A673 (cell line): ENCODE results near the gene XYLB. TPM values are rescaled to one million over a fixed set of nuclear protein-coding genes. Genes with fewer than 3 reads are reported as not detected.

Source experiments
- BruUV-seq: library from RNA; stranded (reverse); fragments of 400-500 nt; replicated peaks from 2 replicates; lab custom pipeline; 2021; lab: Mats Ljungman, UMichigan
- CTCF ChIA-PET: fragments of 300-600 bp; sonication (Branson Sonifier 250); formaldehyde crosslinking; loops from one replicate; lab custom pipeline; 2022; ENCODE audit warnings: antibody characterized with exemption; lab: Charles Lee
- POLR2A ChIA-PET: fragments of 300-600 bp; sonication (Branson Sonifier 250); formaldehyde crosslinking; loops from one replicate; lab custom pipeline; 2022; ENCODE audit warnings: antibody characterized with exemption; ENCODE audit not compliant: low non-redundant PET; lab: Charles Lee
- DNase-seq: peaks from one replicate; pipeline ENCODE4 v3.0.0-alpha.2; 2015; ENCODE audit warnings: low spot score
- H3K27ac ChIP-seq: fragments of 200-600 bp; sonication (generic); 2 replicates; pipeline ENCODE4 v1.5.1; 2016; ENCODE audit warnings: mixed run types, low read depth, mild to moderate bottlenecking, mixed read lengths, antibody characterized with exemption, low read length; ENCODE audit not compliant: poor library complexity, severe bottlenecking
- H3K27me3 ChIP-seq: fragments of 200-600 bp; sonication (generic); replicated peaks from 2 replicates; pipeline ENCODE4 v1.6.1; 2017; ENCODE audit warnings: mixed run types, low read depth, mild to moderate bottlenecking, mixed read lengths, antibody characterized with exemption, low read length; ENCODE audit not compliant: insufficient read depth, poor library complexity
- H3K36me3 ChIP-seq: fragments of 200-600 bp; sonication (generic); 2 replicates; pipeline ENCODE4 v1.6.1; 2016; ENCODE audit warnings: mixed run types, mild to moderate bottlenecking, mixed read lengths, antibody characterized with exemption, low read length; ENCODE audit not compliant: insufficient read depth, poor library complexity, severe bottlenecking
- H3K4me1 ChIP-seq: fragments of 200-600 bp; sonication (generic); 2 replicates; pipeline ENCODE4 v1.6.1; 2017; ENCODE audit warnings: mixed run types, mild to moderate bottlenecking, mixed read lengths, antibody characterized with exemption, low read length; ENCODE audit not compliant: insufficient read depth, poor library complexity, severe bottlenecking
- H3K4me3 ChIP-seq: fragments of 200-600 bp; sonication (generic); 2 replicates; pipeline ENCODE4 v1.5.1; 2016; ENCODE audit warnings: low read depth, mixed run types, mild to moderate bottlenecking, mixed read lengths, low read length; ENCODE audit not compliant: poor library complexity, severe bottlenecking
- H3K9me3 ChIP-seq: fragments of 200-600 bp; sonication (generic); 2 replicates; pipeline ENCODE4 v1.6.1; 2016; ENCODE audit warnings: mixed run types, low read depth, mild to moderate bottlenecking, mixed read lengths, antibody characterized with exemption, low read length; ENCODE audit not compliant: poor library complexity, severe bottlenecking
- EZH2 ChIP-seq: fragments of 200-600 bp; sonication (generic); IDR thresholded peaks from 2 replicates; pipeline ENCODE4 v1.6.1; 2017; ENCODE audit warnings: borderline replicate concordance, low read depth, mild to moderate bottlenecking, mixed read lengths, antibody characterized with exemption, low read length; ENCODE audit not compliant: poor library complexity, severe bottlenecking
- intact Hi-C: fragments of 100-400 bp; cut with micrococcal nuclease; formaldehyde crosslinking; loops from one replicate; pipeline ENCODE4 v1.10.0; 2022; ENCODE audit not compliant: unreplicated experiment
- total RNA-seq: library from RNA; stranded (reverse); gene quantifications from 2 replicates; pipeline ENCODE4 v1.2.3, GENCODE V29; 2021
- TF ChIP-seq, protein P1 (sequence below): fragments of 300-800, 200-600 bp; sonication (generic); conservative IDR thresholded peaks from 2 replicates; pipeline ENCODE4 v1.5.1; 2017; ENCODE audit warnings: low read depth, mild to moderate bottlenecking, antibody characterized with exemption, low read length, moderate library complexity, mixed read lengths

XYLB gene
- total RNA-seq, 1 experiment from 2014 or later = 3.6 TPM

DNA sequence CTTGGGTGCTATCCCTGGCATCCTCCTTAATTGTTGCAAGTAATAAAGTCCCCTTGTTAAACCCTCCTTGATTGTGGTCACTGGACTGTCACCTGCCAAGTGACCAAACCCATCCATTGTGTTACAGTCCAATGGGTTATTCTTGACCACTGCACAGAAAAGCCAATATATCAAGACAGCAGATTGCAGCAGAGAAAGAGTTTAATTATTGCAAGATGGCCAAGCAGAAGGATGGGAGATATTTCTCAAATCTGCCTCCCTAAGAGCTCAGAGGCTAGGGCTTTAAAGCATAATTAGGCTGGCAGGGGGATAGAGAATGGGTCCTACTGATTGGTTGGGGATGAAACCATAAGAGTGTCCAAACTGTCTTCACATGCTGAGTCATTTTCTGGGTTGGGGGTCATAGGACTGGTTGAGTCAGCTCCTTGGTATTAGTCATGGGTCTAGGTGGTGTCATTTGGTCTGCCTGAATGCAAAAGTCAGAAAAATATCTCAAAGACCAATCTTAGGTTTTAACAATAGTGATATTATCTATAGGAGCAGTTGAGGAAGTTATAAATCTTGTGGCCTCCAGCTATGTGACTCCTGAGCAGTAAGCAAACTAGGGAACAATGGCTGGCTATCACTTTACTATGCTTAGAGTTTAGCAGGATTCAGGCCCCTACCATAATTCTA is 19.1 kb upstream of the XYLB start:
- Histone ChIP-seq H3K4me3 (no peak overlapping the region), H3K27ac (no peak overlapping the region), H3K36me3 (no peaks in the 10 kb centered on the region), H3K27me3 (no peaks in the 10 kb centered on the region), H3K9me3 (no peaks in the 10 kb centered on the region), H3K4me1 (no peaks in the 10 kb centered on the region)
- no peak for DNase-seq
- CTCF ChIA-PET = no interaction called here
- POLR2A ChIA-PET = no interaction called here
- TF ChIP-seq EZH2 = no peak
- TF ChIP-seq, protein P1, sequence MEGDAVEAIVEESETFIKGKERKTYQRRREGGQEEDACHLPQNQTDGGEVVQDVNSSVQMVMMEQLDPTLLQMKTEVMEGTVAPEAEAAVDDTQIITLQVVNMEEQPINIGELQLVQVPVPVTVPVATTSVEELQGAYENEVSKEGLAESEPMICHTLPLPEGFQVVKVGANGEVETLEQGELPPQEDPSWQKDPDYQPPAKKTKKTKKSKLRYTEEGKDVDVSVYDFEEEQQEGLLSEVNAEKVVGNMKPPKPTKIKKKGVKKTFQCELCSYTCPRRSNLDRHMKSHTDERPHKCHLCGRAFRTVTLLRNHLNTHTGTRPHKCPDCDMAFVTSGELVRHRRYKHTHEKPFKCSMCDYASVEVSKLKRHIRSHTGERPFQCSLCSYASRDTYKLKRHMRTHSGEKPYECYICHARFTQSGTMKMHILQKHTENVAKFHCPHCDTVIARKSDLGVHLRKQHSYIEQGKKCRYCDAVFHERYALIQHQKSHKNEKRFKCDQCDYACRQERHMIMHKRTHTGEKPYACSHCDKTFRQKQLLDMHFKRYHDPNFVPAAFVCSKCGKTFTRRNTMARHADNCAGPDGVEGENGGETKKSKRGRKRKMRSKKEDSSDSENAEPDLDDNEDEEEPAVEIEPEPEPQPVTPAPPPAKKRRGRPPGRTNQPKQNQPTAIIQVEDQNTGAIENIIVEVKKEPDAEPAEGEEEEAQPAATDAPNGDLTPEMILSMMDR = no peak
- no TSS peak for BruUV-seq
- intact Hi-C loops = no loop called here

DNA sequence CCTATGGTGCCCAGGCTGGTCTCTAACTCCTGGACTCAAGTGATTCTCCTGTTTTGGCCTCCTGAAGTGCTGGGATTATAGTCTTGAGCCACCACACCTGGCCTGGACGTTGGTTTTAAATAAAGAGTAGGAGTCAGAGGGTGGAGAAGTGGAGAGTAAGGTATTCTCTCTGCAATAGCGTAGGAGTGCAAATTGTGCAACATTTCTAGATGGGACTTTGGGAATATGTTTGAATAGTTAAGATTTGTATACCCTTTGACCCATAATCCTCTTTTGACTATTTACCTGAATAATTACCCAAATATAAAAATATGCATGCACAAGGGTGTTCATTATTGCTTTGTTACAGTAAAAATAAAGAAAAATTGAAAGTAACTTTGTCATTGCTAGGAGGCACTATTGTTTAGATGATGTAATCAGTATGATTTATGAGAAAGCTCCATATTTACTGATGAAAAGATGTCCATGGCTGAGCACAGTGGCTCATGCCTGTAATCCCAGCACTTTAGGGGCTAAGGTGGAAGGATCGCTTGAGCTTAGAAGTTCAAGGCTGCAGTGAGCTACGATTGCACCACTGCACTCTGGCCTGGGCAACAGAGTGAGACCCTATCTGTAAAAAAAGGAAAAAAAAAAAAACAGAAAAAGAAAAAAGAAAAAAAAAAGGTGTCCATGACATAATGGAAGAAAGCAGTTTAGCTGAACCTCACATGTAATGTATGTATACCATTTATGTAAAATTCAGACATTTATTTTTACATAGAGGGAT is 15.1 kb upstream of the XYLB start:
- H3K4me3 ChIP-seq = no peak overlapping the region
- ChIA-PET CTCF (interaction anchor here (0.6 kb wide), 1 partner anchor 335 kb away, joined by 3 read pairs; no protein-coding TSS in a partner anchor), POLR2A (no interaction called here)
- no peaks in the 10 kb centered on the region for H3K9me3 ChIP-seq
- DNase-seq = no peak
- no peaks in the 10 kb centered on the region for H3K36me3 ChIP-seq
- intact Hi-C loops = no loop called here
- no peaks in the 10 kb centered on the region for H3K4me1 ChIP-seq
- no peak overlapping the region for H3K27ac ChIP-seq
- BruUV-seq = no TSS peak
- TF ChIP-seq EZH2 = no peak
- TF ChIP-seq, protein P1 = no peak
- no peaks in the 10 kb centered on the region for H3K27me3 ChIP-seq

DNA sequence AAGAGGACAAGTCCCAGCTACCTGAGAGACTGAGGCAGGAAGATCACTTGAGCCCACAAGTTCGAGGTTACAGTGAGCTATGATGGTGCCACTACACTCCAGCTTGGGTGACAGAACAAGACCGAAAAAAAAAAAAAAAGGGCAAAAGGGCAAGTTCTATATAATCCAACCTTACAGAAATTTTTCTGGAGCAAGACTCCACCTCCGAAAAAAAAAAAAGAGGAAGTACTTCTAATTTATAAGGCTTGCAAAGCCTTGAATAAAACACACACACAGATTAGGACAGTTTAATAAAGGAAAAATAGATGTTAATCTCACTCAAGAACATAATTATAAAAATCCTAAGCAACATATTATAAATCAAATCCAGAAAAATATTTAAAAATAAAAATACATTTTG is 14.4 kb upstream of the XYLB start:
- POLR2A ChIA-PET = no interaction called here

More for the DNA sequence above, 14.4 kb upstream of the XYLB start:
- no peaks in the 10 kb centered on the region for H3K36me3 ChIP-seq
- H3K4me1 ChIP-seq = no peaks in the 10 kb centered on the region
- TF ChIP-seq EZH2 = no peak
- TF ChIP-seq, protein P1 = no peak
- intact Hi-C loops = no loop called here
- DNase-seq = no peak
- no TSS peak for BruUV-seq
- CTCF ChIA-PET = interaction anchor here (0.6 kb wide), 1 partner anchor 336 kb away, joined by 3 read pairs; no protein-coding TSS in a partner anchor
- no peak overlapping the region for H3K27ac ChIP-seq
- no peaks in the 10 kb centered on the region for H3K9me3 ChIP-seq
- H3K27me3 ChIP-seq = no peaks in the 10 kb centered on the region
- H3K4me3 ChIP-seq = no peak overlapping the region
